Hepatic stellate cell (primary cell): ENCODE results near the gene RTEL1.
"Not testable (repeated sequence)": the region's sequence is repeated elsewhere in the genome, so short reads cannot be mapped to it uniquely, and the experiment has no call there.

Experiments used
- DNase-seq: peaks from one replicate; pipeline ENCODE4 v3.0.0; 2011; ENCODE audit warnings: low spot score

The RTEL1 gene

DNA sequence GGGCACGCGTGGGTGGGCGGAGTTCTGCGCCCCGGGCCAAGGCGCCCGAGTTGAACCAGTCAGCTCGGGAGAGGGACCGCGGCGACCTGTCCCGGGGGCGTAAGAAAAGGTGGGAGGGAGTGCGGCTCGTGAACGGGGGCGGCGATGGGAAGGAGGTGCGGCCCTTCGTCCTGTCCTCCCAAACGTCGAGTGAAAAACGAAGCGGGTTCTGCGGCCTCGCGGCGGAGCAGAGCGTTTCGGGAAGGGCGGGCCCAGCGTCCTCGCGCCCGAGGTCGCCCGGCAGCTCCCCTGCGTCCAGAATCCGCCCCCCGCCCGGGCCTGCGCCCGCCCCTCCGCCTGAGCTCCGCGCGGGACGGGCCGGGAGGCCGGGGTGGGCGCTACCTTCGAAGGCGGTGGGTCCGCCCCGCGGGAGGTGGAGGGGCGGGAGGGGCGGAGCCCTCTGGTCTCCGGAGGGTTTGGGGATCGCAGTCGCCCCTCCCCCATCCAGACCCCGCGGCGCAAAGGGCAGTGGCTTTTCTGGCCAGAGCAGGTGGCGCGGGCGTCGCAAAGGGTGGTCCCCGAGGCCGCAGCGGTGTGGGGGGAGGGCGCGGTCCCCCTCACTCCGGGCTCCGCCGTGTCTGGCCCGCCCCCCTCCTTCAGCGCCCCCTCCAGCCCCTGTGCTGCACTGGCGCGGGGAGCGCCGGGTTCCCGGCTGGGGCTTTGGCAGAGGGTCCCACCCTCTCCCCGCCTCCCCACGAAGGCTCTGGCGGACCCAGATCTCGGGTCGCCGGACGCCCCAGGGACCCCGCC lies 5.7 kb upstream of the RTEL1 start:
- DNase-seq = no peak

DNA sequence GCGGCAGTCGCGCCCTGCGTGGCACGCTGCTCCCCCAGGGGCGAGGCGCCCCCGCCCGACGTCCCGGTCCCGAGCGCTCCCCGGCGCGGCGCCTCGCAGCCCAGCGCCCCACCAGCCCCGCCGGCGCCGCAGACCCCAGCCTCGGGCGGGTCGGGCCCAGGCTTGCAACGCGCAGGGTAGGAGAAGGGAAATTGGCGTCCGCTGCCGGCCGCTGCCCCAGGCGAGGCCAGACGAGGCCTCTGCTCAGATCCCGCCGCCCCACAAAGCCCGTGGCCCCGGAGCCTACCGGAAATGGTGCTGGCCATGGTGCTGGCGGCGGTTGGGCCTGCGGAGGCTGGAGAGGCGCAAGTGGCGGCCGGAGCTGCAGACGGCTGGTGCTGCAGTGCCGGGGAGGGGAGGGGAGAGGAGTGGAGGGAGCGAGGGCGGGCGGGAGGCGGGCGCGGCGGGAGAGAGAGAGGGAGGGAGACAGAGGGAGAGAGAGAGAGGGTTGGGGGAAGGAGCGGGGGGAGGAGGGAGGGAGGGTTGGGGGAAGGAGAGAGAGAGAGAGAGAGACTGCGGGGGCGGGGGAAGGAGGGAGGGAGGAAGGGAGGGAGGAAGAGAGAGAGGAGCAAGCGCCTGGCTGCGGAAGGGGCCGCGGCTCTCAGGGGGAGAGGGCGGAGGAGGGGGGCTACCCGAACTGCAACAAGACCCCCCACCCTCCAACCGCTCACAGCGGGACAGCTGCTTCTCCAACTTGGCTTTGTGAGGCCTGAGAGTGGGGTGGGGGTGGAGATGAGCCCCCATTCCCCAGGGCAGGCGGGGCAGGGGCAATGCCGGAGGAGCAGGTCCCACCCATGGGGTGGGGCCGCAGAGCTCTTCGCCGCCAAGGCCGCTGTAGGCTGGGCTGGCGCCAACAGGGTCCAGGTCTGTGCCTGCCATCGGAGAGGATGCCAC lies 4.8 kb upstream of the RTEL1 start, which contains the start of gene STMN3:
TSS of gene STMN3 (minus strand) at position 384 of the 933 bp plus-strand sequence. CDS start at position 305, 79 bp downstream.
- peak; percentile 91 for DNase-seq

DNA sequence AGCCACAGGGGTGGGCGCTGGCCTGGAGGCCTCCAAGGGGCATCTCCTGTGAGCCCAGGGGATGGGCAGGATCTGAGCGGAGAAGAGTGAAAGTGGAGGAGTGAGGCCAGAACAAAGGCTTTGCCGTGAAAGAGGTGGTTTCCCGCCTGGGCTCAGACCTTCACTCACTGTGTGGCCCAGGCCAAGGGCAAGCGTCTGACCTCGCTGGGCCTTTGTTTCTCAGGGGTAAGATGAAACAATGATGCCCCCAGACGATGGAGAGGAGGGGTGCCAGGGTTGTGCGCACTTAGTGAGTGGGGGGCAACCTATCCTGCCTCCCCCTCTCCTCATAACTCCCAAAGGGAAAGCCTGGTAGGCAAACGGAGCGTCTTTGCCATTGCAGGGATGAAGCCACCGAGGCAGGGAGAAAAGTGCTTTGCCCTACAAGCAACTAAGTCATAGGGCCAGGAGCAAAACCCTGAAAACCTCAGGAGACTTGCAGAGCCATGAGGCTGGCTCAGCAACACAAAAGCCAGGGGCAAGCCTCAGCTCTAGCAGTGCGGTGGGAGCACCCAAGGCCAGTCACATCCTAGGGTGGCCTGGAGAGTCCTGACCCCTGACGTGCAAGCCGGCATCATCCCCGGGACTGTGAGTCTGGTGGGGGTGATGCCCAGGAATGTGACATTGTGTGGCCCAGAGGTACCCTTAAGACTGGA lies 4.0 kb upstream of the RTEL1 start:
- DNase-seq = no peak

DNA sequence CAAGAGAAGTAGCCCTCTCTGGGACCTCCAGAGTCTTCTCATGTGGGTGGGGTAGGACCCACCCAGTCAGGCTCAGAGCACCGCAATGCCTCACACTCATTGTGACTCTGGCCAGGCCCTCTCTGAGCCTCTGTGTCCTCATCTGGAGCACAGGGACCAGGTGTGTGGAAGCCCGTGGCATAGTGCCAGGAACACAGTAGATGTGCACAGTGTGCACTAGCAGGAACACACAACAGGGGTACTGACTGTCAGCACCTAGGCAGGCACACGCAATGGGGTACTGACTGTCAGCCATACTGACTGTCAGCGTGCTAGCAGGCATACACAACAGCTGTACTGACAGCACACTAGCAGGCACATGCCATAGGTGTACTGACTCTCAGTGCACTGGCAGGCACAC lies 2.9 kb upstream of the RTEL1 start:
- DNase-seq = no peak

DNA sequence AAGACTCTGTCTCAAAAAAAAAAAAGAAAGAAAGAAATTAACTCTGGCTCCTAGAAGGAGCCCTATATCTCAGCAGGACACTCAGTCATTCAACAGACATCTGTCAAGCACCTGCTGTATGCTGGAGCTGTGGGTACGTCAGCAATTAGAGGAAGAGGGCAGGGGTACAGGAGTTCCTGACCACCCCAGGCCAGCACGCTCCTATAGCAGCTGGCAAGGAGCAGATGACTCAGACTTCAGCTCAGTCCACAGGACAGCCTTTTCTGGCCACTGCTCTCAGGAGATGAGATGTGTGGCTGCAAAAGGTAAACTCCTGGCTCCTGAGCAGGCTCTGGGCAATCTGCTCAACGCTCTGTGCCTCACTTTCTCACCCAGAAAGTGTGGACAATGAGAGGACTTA lies 1.7 kb upstream of the RTEL1 start:
- no peak for DNase-seq

DNA sequence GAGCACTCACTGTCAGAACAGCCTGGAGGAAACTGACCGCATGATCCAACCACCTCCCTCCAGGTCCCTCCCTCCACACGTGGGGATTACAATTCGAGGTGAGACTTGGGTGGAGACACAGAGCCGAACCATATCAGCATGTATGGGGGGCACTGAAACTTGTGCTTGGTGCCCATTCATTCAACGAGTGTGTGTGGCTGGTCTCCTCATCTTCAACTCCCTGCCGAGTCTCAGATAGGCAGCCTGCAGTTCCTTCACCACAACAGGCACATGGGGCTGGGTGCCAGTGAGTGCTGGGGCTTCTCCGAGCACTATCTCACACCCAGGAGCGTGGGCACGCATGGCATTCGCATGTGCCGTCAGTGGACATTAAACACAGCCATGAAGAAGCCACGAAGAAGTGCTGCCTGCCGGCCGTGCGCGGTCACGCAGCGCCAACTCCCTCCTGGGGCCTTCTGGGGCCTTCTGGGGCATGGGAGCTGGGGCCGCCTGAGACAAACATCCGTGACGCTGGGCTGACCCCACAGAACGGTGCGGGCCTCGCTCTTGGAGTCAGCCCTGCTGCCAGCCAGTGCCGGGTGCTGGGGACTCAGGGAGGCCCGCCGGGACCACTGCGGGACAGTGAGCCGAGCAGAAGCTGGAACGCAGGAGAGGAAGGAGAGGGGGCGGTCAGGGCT lies 714 bp upstream of the RTEL1 start:
- no peak for DNase-seq

DNA sequence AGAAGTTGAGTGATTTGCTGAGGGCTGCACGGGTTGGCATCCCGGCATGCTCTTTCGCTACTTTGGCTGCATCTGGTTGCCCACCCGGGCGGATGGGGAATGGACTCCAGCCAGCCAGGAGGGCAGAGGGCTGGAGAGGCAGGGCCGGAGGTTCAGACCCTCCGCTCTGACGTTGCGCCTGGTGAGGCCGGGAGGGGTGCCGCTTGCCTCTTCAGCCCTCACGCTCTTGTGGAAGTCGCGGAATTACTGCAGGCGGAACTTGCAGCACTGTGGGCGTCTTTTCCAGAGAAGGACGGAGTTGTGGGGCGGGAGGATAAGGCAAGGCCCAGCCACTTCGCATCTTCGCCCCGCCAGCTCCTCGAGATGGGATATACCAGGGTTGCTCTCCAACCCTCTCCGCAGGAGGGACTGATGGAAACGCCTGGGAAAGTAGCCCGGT lies 656 bp downstream of the RTEL1 start:
- peak; percentile 60 for DNase-seq

DNA sequence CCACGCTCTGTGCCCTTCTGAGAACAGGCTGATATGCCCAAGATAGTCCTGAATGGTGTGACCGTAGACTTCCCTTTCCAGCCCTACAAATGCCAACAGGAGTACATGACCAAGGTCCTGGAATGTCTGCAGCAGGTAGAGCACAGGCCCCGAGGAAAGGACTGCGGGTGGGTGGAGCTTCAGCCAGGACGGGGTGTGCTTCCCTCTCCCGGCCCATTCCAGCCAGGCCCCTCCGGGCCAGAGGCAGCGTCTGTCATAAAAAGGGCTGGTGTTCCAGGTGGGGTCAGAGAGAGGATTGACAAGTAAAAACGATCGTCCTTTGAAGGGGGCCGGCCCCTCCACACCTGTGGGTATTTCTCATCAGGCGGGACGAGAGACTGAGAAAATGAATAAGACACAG lies 1.3 kb downstream of the RTEL1 start:
- DNase-seq = no peak

DNA sequence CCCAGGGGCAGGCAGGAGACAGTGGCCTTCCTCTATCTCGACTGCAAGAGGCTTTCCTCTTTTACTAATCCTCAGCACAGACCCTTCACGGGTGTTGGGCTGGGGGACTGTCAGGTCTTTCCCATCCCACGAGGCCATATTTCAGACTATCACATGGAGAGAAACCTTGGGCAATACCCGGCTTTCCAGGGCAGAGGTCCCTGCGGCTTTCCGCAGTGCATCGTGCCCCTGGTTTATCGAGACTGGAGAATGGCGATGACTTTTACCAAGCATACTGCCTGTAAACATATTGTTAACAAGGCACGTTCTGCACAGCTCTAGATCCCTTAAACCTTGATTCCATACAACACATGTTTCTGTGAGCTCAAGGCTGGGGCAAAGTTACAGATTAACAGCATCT lies 2.1 kb downstream of the RTEL1 start:
- not testable (repeated sequence) for DNase-seq

DNA sequence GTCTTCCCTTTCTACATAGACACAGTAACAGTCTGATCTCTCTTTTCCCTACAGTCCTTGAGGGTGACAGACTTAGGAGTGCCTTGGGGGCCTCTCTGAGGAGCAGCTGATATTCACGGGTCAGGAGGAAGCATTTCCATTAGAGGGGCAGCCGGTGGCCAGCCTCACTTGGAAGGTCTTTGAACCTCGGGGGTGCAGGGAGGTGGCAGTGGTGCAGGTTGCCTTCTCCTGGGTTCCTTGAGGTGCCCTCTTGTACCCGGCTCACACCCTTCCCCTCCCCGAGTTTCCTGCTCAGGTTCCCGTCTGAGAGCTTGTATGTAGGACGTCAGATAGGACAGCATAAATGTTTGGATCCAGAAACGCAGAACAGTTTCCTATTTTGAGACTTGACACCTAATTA lies 2.5 kb downstream of the RTEL1 start:
- DNase-seq = no peak

DNA sequence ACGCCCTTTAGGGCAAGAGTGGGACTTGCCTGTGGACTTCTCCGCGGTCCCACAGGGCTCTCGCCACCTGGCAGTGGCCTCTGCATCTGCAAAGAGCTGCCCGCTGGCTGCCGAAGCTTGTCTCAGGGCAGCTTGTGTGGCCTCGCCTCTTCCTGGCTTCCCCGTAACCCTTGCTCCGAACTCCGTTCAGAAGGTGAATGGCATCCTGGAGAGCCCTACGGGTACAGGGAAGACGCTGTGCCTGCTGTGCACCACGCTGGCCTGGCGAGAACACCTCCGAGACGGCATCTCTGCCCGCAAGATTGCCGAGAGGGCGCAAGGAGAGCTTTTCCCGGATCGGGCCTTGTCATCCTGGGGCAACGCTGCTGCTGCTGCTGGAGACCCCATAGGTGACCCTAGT lies 3.0 kb downstream of the RTEL1 start:
- no peak for DNase-seq

DNA sequence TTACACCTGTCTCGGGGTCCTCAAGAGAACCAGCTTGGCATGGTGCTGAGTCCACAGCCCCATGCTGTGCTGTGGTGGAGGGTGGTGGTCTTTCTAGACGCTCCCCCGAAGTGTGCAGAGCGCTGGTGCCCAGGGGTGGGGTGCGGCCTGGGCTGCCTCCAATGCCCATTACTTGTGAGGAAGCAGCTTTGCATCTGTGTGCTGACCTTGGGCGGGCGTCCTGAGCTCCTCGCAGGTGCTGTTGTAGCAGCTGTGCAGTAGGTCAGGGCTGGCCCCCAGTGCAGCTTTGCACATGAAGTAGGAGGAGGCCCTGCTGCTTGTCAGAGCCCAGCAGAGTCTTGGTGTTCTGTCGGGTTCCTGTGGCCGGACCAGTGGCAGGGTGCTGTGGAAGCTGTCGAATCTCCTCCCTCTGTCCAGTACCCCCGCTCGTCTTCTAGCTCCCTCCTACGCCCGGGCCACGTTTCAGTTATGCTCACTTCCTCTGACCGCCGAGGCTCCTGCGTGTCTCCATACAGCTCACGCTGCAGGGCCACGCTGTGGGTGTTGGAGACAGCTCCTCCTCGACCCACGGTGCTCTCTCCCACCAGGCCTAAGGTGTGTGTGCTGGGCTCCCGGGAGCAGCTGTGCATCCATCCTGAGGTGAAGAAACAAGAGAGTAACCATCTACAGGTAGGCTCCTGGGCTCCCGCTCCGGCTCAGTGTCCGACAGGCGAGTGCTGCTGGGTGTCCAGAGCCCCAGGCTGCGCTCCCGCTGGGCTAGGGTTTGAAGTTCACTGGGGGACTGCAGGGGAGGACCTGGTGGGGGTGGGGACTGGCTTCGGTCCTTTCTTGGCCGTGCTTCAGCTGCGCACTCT lies 4.1 kb downstream of the RTEL1 start:
- no peak for DNase-seq

DNA sequence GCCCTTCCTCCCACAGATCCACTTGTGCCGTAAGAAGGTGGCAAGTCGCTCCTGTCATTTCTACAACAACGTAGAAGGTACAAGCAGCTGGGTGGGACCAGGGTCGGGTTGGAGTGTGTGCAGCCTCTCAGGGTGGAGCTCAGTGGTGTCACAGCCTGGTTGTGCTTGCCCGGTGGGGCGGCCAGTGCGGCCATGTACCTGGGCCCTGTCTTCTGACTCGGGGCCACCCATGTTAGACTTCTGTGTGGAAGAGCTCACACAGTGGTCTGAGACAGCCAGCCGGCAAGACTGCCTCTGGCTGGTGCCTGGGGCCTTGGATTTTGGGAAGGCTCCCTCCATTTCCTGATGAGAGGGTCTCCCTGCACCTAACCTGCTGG lies 4.7 kb downstream of the RTEL1 start:
- DNase-seq = no peak

DNA sequence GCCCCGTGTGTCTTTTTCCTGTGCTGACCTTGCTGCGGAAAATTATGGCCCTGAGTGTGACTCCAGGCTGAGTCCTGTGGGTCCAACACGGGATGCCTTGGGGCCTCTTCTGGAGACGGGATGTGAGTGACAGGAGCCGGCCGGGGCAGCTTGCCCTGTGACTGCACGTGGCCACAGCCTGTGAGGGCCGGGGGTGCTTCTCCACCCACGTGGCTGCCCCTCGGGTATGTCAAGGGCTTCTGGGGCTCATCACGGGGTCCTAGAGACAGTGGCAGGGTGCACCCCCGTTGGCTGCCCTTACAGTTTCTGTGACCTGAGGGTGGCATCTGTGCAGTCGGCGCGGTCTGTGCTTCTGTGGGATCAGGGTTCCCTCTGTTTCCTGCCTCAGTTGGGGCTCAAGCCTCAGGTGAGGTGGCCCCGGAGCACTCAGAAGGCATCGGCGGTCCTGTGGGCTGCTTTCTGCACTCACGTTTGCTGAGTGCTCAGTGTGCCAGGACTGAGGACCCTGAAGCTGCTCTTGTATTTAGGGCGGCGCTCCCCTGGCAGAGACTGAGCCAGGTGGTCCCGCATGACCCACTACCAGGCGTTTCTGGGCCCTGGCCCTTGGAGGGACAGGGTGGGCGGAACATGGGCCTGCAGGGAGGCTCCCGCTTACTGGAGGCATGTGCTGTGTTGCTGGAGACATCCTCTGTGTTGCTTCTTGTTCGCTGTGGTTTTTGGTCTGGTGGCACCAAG lies 5.4 kb downstream of the RTEL1 start:
- DNase-seq = no peak

DNA sequence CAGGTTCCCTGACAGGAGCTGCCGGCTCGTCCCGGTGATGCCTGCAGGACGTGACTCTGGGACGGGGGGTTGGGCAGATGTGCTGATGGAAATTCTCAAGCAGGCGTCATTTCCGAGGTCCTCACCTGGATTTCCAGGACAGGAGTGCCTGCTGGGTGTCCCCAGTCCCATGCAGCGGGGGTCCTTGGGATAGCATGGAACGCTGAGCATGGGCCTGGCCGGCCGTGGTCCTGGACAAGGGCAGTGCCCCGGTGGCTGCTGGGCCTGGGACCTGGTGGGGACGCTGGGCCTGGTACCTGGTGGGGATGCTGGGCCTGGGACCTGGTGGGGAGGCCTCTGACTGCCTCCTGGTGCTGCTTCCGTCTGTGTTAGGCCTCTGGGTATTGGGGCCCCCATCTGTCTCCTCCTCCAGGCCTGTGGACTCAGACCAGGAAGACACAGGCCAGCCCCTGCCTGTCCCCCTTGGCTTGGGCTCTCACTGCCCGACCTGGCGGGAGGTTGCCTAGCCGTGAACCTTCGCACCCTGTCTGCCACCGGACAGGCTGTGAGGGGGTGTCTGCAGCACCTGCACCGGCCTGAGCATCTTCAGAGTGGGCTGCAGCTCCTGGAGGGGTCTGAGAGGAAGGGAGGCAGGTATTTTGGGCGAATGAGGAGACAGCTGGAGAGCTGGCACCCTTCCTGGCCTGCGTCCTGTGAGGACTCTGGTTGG lies 6.2 kb downstream of the RTEL1 start:
- DNase-seq = no peak

DNA sequence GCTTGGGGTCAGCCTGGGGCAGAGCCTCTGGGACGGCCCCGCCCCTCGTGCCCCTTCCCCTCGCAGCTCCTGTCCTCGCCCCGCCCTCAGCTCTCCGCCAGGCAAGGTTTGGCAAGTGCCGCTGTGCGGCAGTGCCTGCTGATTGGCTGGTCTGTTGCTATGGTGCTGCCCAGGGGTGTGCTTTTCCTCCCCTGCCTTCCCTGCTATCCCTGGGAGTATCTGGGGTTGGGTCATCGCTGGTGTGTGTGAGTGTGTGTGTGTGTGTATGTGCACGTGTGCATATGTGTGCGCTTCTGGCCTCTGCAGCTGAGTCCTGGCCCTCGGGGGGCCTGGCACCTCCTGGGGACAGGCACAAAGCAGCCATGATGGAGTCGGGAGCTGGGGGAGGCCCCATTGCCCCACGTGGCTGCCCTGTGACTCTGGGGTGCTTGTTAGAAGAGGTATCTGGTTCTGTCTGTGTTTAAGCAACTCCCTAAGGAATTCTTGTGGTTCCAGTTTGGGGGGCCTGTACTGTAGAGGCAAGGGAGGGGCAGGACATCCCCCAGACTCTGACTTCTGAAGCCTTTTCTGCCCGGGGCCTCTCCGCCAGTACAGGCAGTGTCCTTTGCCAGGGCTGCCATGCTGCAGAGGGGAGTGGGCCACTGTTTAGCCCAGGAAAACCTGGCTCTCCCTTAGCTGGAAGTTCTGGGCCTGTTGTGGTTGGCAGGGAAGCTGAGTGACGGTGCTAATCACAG lies 6.9 kb downstream of the RTEL1 start:
- DNase-seq = no peak

DNA sequence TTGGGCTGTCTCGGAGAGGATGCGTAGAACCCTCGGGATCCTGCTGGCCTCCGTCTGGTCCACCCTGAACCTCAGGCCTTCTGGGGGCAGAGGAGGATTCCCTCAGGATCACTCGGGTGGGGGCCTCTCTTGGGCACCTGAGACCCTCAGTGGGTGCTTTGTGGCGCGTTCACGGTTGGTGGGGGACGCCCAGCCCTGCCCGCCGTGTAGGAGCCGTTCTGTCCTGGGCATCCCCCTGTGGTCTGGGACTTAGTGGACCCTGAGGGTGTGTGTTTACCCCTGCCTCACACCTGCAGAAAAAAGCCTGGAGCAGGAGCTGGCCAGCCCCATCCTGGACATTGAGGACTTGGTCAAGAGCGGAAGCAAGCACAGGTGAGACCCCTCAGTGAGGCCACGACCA lies 7.6 kb downstream of the RTEL1 start:
- no peak for DNase-seq

DNA sequence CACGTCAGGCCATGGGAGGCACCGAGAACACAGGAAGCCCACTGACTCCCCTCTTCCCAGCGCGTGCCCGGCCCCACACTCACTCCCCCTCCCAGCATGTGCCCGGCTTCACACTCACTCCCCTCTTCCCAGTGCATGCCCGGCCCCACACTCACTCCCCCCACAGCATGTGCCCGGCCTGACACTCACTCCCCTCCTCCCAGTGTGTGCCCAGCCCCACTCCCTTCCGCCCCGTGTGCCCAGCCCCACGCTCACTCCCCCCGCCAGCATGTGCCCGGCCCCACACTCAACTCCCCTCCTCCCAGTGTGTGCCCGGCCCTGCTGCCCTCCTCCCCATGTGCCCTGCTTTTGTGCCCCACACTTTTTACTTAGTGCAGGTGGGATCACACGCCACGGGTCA lies 9.7 kb downstream of the RTEL1 start:
- DNase-seq = no peak

DNA sequence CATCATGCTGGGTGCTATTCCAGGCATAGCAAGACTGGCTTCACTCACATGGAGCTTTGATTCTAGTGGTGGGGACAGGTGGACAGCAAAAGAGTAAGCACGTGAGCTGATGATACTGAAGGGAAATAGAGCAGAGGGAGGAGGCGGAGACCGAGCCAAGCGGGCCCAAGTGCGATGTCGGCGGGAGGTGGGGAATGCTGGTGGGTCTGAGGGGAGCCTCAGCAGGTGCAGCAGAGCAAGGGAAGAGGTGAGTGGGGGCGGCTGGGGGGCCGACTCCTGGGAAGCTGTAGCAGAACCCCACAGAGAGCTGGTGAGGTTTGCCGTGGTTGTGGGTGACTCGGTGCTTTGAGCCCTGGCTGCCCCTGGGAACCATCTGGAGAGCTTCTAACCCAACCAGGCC lies 10.2 kb downstream of the RTEL1 start:
- no peak for DNase-seq
